ENCODE data around the gene WDR70. TPM values are rescaled to one million over a fixed set of nuclear protein-coding genes. Genes with fewer than 3 reads are reported as not detected.
"Not testable (repeated sequence)": the region's sequence is repeated elsewhere in the genome, so short reads cannot be mapped to it uniquely, and the experiment has no call there.

Gene WDR70
- total RNA-seq, 1 donor from 2014 or later = 31.3 TPM

DNA sequence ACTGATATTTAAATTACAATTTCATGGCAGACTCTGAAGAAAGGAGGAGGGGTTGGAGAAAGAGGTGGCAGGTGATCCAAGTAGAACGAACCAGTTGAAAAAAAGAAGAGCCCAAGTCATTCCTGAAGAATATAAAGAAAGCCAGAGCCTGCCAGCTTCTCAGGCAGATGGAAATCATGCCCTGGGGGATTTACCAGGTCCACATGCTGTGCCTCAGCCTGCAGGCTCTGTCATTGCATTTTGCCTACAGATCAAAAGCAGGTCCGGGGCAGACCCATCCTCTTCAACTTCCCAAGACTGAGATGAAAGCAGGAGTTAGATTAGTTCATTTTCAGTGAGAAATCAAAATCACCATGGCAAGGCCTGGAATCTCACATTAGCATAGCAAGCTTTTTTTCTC is 412.2 kb downstream of the WDR70 start:
- H3K27me3 ChIP-seq (ENCODE audit: insufficient read depth, low read length) = no peaks in the 10 kb centered on the region
- H4K20me1 ChIP-seq (ENCODE audit: insufficient read depth, low read length) = no peaks in the 10 kb centered on the region
- no peak overlapping the region for H2AFZ ChIP-seq (ENCODE audit: low read depth, low read length)
- no peak overlapping the region for H3K27ac Mint-ChIP-seq (ENCODE audit: unreplicated experiment)
- H3K9me3 Mint-ChIP-seq (ENCODE audit: unreplicated experiment) = peaks cover 24% of the 10 kb centered on the region
- no peaks in the 10 kb centered on the region for H3K27me3 Mint-ChIP-seq (ENCODE audit: low read depth, unreplicated experiment)
- H3K9me3 ChIP-seq (ENCODE audit: insufficient read depth, low read depth, low read length) = peaks cover 5% of the 10 kb centered on the region
- H3K4me3 Mint-ChIP-seq (ENCODE audit: unreplicated experiment) = no peak overlapping the region
- H3K4me3 ChIP-seq (ENCODE audit: insufficient read depth, low read depth, low read length) = no peak overlapping the region
- peaks cover 16% of the 10 kb centered on the region for H3K4me1 Mint-ChIP-seq (ENCODE audit: low read depth, unreplicated experiment)
- FAIRE-seq (no peak), DNase-seq (ENCODE audit: low read depth) (no peak)
- no peak overlapping the region for H3K4me2 ChIP-seq (ENCODE audit: low read length)
- no peaks in the 10 kb centered on the region for H3K79me2 ChIP-seq (ENCODE audit: insufficient read depth, low read length)
- peaks cover 13% of the 10 kb centered on the region for H3K4me1 ChIP-seq (ENCODE audit: insufficient read depth, low read length)
- H3K27ac ChIP-seq (ENCODE audit: low read depth, low read length) = no peak overlapping the region
- no peaks in the 10 kb centered on the region for H3K36me3 ChIP-seq (ENCODE audit: insufficient read depth, low read length)
- no peak for TF ChIP-seq CTCF (IDR thresholded peaks at IDR 0.05; ENCODE audit: insufficient read depth, low read depth, low read length)
- TF ChIP-seq EZH2 (IDR thresholded peaks at IDR 0.05; ENCODE audit: insufficient read depth, low read length) = no peak
- no peak overlapping the region for H3K9ac ChIP-seq (ENCODE audit: low read length)
- peaks cover 4% of the 10 kb centered on the region for H3K36me3 Mint-ChIP-seq (ENCODE audit: low read depth, unreplicated experiment)

- Histone ChIP-seq H3K4me3 (ENCODE audit: insufficient read depth, low read depth, low read length) (no peak overlapping the region), H2AFZ (ENCODE audit: low read depth, low read length) (no peak overlapping the region), H3K36me3 (ENCODE audit: insufficient read depth, low read length) (no peaks in the 10 kb centered on the region), H3K9me3 (ENCODE audit: insufficient read depth, low read depth, low read length) (peaks cover 5% of the 10 kb centered on the region), H3K79me2 (ENCODE audit: insufficient read depth, low read length) (no peaks in the 10 kb centered on the region), H4K20me1 (ENCODE audit: insufficient read depth, low read length) (no peaks in the 10 kb centered on the region), H3K9ac (ENCODE audit: low read length) (no peak overlapping the region), H3K27ac (ENCODE audit: low read depth, low read length) (no peak overlapping the region), H3K27me3 (ENCODE audit: insufficient read depth, low read length) (peaks cover under 1% of the 10 kb centered on the region), H3K4me2 (ENCODE audit: low read length) (no peak overlapping the region), H3K4me1 (ENCODE audit: insufficient read depth, low read length) (peaks cover 3% of the 10 kb centered on the region)
- Mint-ChIP-seq H3K27ac (ENCODE audit: unreplicated experiment) (no peak overlapping the region), H3K4me3 (ENCODE audit: unreplicated experiment) (no peak overlapping the region), H3K9me3 (ENCODE audit: unreplicated experiment) (peaks cover 31% of the 10 kb centered on the region), H3K36me3 (ENCODE audit: low read depth, unreplicated experiment) (peaks cover 4% of the 10 kb centered on the region), H3K4me1 (ENCODE audit: low read depth, unreplicated experiment) (peaks cover 3% of the 10 kb centered on the region), H3K27me3 (ENCODE audit: low read depth, unreplicated experiment) (no peaks in the 10 kb centered on the region)
- TF ChIP-seq EZH2 (IDR thresholded peaks at IDR 0.05; ENCODE audit: insufficient read depth, low read length) (no peak), CTCF (IDR thresholded peaks at IDR 0.05; ENCODE audit: insufficient read depth, low read depth, low read length) (no peak)
- peak; percentile 75 for DNase-seq (ENCODE audit: low read depth)
- FAIRE-seq = no peak
Observed at GRCh38 chr5:37792975-37793631, 414.0 kb downstream of the WDR70 start.

DNA sequence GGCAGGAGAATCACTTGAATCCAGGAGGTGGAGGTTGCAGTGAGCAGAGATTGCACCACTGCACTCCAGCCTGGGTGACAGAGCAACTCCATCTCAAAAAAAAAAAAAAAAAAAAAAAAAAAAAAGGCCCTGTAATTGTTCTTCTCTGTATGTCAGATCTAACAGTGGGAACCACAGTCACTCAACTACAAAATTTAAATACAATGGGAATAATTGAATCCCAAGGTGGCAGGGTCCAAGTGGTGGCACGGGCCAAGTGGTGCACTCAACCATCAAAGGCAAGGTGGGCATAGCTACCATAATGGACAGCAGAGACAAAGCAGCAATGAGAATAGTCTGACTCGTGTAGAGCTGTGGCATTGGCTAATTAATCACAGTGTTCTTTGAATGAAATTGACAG is 416.2 kb downstream of the WDR70 start:
- not testable (repeated sequence) for H3K9me3 ChIP-seq (ENCODE audit: insufficient read depth, low read depth, low read length)

GRCh38 chr5:37796435-37796834 is 417.3 kb downstream of the WDR70 start:
- not testable (repeated sequence) for H3K4me3 ChIP-seq (ENCODE audit: insufficient read depth, low read depth, low read length); H3K79me2 ChIP-seq (ENCODE audit: insufficient read depth, low read length); H3K4me3 Mint-ChIP-seq (ENCODE audit: unreplicated experiment); H3K9ac ChIP-seq (ENCODE audit: low read length); H3K4me2 ChIP-seq (ENCODE audit: low read length); H2AFZ ChIP-seq (ENCODE audit: low read depth, low read length); H4K20me1 ChIP-seq (ENCODE audit: insufficient read depth, low read length); DNase-seq (ENCODE audit: low read depth); H3K4me1 ChIP-seq (ENCODE audit: insufficient read depth, low read length); H3K36me3 Mint-ChIP-seq (ENCODE audit: low read depth, unreplicated experiment); H3K36me3 ChIP-seq (ENCODE audit: insufficient read depth, low read length); H3K27ac ChIP-seq (ENCODE audit: low read depth, low read length); H3K9me3 ChIP-seq (ENCODE audit: insufficient read depth, low read depth, low read length); H3K27ac Mint-ChIP-seq (ENCODE audit: unreplicated experiment); FAIRE-seq; H3K4me1 Mint-ChIP-seq (ENCODE audit: low read depth, unreplicated experiment); H3K27me3 Mint-ChIP-seq (ENCODE audit: low read depth, unreplicated experiment); H3K27me3 ChIP-seq (ENCODE audit: insufficient read depth, low read length)
- peaks cover 40% of the 10 kb centered on the region for H3K9me3 Mint-ChIP-seq (ENCODE audit: unreplicated experiment)

More for the DNA sequence above, 416.2 kb downstream of the WDR70 start:
- not testable (repeated sequence) for H3K36me3 Mint-ChIP-seq (ENCODE audit: low read depth, unreplicated experiment); H3K4me3 Mint-ChIP-seq (ENCODE audit: unreplicated experiment); DNase-seq (ENCODE audit: low read depth); H3K27me3 Mint-ChIP-seq (ENCODE audit: low read depth, unreplicated experiment); H3K27ac Mint-ChIP-seq (ENCODE audit: unreplicated experiment); H3K4me2 ChIP-seq (ENCODE audit: low read length); FAIRE-seq; H3K27me3 ChIP-seq (ENCODE audit: insufficient read depth, low read length); H3K36me3 ChIP-seq (ENCODE audit: insufficient read depth, low read length); H3K9ac ChIP-seq (ENCODE audit: low read length); H3K4me1 ChIP-seq (ENCODE audit: insufficient read depth, low read length); H4K20me1 ChIP-seq (ENCODE audit: insufficient read depth, low read length); H3K4me3 ChIP-seq (ENCODE audit: insufficient read depth, low read depth, low read length); H3K79me2 ChIP-seq (ENCODE audit: insufficient read depth, low read length); H2AFZ ChIP-seq (ENCODE audit: low read depth, low read length); H3K4me1 Mint-ChIP-seq (ENCODE audit: low read depth, unreplicated experiment); H3K27ac ChIP-seq (ENCODE audit: low read depth, low read length)
- peaks cover 35% of the 10 kb centered on the region for H3K9me3 Mint-ChIP-seq (ENCODE audit: unreplicated experiment)

All from astrocyte (in vitro differentiated cells and primary cell).